Measurements from ENCODE around the gene MROH2A. TPM values are rescaled to one million over a fixed set of nuclear protein-coding genes. Genes with fewer than 3 reads are reported as not detected.

MROH2A gene
- total RNA-seq, 1 experiment from 2014 or later: not detected

DNA sequence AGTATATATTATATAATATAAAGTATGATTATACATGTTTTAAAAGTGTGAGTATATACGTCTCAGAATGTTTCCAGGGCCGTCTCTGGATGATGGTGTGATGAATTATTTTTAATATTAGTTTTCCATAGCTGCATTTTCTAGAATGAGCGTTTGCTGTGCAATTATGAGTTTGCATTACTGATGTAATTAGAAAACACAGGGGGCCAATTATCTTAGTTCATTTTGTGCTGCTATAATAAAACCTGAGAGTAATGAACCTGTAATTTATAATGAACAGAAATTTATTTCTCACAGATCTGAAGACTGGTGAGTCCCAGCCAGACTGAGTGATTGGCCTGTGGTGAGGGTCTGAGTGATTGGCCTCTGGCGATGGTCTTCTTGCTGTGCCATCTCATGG, 80.2 kb downstream of the MROH2A start:
- CTCF ChIA-PET: interaction anchor here (0.6 to 2.9 kb wide), 3 partner anchors 9 to 103 kb away, joined by 3 to 9 read pairs (median 3); partner anchors contain the start of gene MSL3B
- H2AFZ ChIP-seq (ENCODE audit: low read depth, low read length, poor library complexity, severe bottlenecking): no peak overlapping the region
- intact Hi-C loops (cut with micrococcal nuclease): no loop called here

More for the DNA sequence above, 80.2 kb downstream of the MROH2A start:
- Histone ChIP-seq H3K27ac (ENCODE audit: low read depth, low read length) (no peak overlapping the region), H3K4me2 (ENCODE audit: low read length) (no peak overlapping the region), H3K4me1 (ENCODE audit: control insufficient read depth in 1 of 2, insufficient read depth in 2 of 2, low read length in 2 of 2) (peaks cover 0 to 14% of the 10 kb centered on the region in 2 experiments; a peak in 2 of 4 replicates), H3K9me3 (ENCODE audit: control insufficient read depth in 1 of 2, insufficient read depth in 1 of 2, low read depth in 1 of 2, low read length in 2 of 2) (no peaks in the 10 kb centered on the region), H3K27me3 (ENCODE audit: insufficient read depth, low read length) (no peaks in the 10 kb centered on the region), H3K36me3 (ENCODE audit: control insufficient read depth in 1 of 2, insufficient read depth in 2 of 2, low read length in 2 of 2) (peaks cover 0 to 4% of the 10 kb centered on the region in 2 experiments; a peak in 1 of 4 replicates), H3K4me3 (replicated peaks in 1 of 2; ENCODE audit: low read depth in 1 of 2, low read length in 2 of 2) (no peak overlapping the region), H3K9me2 (ENCODE audit: insufficient read depth) (no peaks in the 10 kb centered on the region), H3K9ac (ENCODE audit: low read length) (no peak overlapping the region), H3K79me2 (ENCODE audit: insufficient read depth, low read length) (peaks cover 10% of the 10 kb centered on the region), H4K20me1 (ENCODE audit: insufficient read depth) (no peaks in the 10 kb centered on the region)
- no TSS peak for BruUV-seq (replicated peaks)
- POLR2A ChIA-PET: no interaction called here
- RAD21 ChIA-PET (ENCODE audit: low non-redundant PET in 1 of 2, low total read pairs in 2 of 2, uncharacterized antibody in 2 of 2, unreplicated experiment in 2 of 2): no interaction called here
- ATAC-seq (no peak), DNase-seq (ENCODE audit: low read depth, low spot score) (no peak)
- TF ChIP-seq EZH2 (IDR thresholded peaks at IDR 0.05) (no peak), CEBPB (IDR thresholded peaks at IDR 0.05; ENCODE audit: low read depth) (no peak), POLR2AphosphoS5 (IDR thresholded peaks at IDR 0.05; ENCODE audit: low read depth, low read length) (no peak), RAD21 (IDR thresholded peaks at IDR 0.05; ENCODE audit: low read depth) (no peak), SP1 (IDR thresholded peaks at IDR 0.05; ENCODE audit: low read depth) (no peak), JUND (IDR thresholded peaks at IDR 0.05) (no peak), EGR1 (IDR thresholded peaks at IDR 0.05; ENCODE audit: low read depth) (no peak), ELF1 (IDR thresholded peaks at IDR 0.05; ENCODE audit: borderline replicate concordance, low read depth) (no peak), CBX3 (IDR thresholded peaks at IDR 0.05; ENCODE audit: low read depth) (no peak), ZFX (IDR thresholded peaks at IDR 0.05) (no peak), FOSL1 (IDR thresholded peaks at IDR 0.05; ENCODE audit: low read depth) (no peak), ZNF274 (IDR thresholded peaks at IDR 0.05; ENCODE audit: low read depth, low read length) (no peak), YY1 (IDR thresholded peaks at IDR 0.05; ENCODE audit: extremely low read depth, insufficient replicate concordance, low read depth, low read length) (no peak), EZH2phosphoT487 (IDR thresholded peaks at IDR 0.05; ENCODE audit: borderline replicate concordance) (no peak)
- TF ChIP-seq, protein P1, sequence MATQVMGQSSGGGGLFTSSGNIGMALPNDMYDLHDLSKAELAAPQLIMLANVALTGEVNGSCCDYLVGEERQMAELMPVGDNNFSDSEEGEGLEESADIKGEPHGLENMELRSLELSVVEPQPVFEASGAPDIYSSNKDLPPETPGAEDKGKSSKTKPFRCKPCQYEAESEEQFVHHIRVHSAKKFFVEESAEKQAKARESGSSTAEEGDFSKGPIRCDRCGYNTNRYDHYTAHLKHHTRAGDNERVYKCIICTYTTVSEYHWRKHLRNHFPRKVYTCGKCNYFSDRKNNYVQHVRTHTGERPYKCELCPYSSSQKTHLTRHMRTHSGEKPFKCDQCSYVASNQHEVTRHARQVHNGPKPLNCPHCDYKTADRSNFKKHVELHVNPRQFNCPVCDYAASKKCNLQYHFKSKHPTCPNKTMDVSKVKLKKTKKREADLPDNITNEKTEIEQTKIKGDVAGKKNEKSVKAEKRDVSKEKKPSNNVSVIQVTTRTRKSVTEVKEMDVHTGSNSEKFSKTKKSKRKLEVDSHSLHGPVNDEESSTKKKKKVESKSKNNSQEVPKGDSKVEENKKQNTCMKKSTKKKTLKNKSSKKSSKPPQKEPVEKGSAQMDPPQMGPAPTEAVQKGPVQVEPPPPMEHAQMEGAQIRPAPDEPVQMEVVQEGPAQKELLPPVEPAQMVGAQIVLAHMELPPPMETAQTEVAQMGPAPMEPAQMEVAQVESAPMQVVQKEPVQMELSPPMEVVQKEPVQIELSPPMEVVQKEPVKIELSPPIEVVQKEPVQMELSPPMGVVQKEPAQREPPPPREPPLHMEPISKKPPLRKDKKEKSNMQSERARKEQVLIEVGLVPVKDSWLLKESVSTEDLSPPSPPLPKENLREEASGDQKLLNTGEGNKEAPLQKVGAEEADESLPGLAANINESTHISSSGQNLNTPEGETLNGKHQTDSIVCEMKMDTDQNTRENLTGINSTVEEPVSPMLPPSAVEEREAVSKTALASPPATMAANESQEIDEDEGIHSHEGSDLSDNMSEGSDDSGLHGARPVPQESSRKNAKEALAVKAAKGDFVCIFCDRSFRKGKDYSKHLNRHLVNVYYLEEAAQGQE (IDR thresholded peaks at IDR 0.05; ENCODE audit: low read depth): no peak
- TF ChIP-seq, protein P2, sequence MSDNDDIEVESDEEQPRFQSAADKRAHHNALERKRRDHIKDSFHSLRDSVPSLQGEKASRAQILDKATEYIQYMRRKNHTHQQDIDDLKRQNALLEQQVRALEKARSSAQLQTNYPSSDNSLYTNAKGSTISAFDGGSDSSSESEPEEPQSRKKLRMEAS (IDR thresholded peaks at IDR 0.05): no peak
- TF ChIP-seq, protein P3, sequence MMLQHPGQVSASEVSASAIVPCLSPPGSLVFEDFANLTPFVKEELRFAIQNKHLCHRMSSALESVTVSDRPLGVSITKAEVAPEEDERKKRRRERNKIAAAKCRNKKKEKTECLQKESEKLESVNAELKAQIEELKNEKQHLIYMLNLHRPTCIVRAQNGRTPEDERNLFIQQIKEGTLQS (IDR thresholded peaks at IDR 0.05): no peak
- TF ChIP-seq, protein P4, sequence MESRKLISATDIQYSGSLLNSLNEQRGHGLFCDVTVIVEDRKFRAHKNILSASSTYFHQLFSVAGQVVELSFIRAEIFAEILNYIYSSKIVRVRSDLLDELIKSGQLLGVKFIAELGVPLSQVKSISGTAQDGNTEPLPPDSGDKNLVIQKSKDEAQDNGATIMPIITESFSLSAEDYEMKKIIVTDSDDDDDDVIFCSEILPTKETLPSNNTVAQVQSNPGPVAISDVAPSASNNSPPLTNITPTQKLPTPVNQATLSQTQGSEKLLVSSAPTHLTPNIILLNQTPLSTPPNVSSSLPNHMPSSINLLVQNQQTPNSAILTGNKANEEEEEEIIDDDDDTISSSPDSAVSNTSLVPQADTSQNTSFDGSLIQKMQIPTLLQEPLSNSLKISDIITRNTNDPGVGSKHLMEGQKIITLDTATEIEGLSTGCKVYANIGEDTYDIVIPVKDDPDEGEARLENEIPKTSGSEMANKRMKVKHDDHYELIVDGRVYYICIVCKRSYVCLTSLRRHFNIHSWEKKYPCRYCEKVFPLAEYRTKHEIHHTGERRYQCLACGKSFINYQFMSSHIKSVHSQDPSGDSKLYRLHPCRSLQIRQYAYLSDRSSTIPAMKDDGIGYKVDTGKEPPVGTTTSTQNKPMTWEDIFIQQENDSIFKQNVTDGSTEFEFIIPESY (IDR thresholded peaks at IDR 0.05; ENCODE audit: extremely low read depth, insufficient replicate concordance, low read length): no peak

All from HCT116 (cell line).